GM18526 (cell line): ENCODE measurements around the gene ADSS1.

ENCODE experiments used
- POLR2A ChIP-seq: IDR thresholded peaks from 3 replicates; pipeline ENCODE4 v1.6.1; 2011; ENCODE audit not compliant: insufficient read length; ENCODE audit errors: extremely low read depth

Gene ADSS1

GRCh38 chr14:104789752-104790743 is 66.0 kb downstream of the ADSS1 start:
- no peak for TF ChIP-seq POLR2A

DNA sequence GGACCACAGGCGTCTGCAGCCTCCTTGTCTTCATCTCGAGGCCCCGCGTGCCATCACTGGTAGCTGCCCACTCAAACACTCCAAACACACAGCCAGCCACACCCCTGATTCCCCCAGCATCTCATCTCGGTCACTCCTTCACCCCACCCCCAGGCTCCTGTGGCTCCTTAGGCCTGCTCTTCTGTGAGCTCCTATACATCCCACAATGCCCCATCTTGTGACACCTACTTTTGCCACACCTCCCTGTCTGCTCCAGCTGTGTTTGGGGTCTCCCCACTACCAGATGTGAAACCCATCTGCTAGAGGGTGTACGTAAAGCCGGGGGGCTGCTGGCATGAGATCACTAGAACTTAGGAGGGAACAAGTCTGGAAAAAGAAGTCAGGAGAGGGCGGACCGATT is 67.4 kb downstream of the ADSS1 start:
- TF ChIP-seq POLR2A: no peak

GRCh38 chr14:104792101-104792884 is 68.3 kb downstream of the ADSS1 start:
- no peak for TF ChIP-seq POLR2A

DNA sequence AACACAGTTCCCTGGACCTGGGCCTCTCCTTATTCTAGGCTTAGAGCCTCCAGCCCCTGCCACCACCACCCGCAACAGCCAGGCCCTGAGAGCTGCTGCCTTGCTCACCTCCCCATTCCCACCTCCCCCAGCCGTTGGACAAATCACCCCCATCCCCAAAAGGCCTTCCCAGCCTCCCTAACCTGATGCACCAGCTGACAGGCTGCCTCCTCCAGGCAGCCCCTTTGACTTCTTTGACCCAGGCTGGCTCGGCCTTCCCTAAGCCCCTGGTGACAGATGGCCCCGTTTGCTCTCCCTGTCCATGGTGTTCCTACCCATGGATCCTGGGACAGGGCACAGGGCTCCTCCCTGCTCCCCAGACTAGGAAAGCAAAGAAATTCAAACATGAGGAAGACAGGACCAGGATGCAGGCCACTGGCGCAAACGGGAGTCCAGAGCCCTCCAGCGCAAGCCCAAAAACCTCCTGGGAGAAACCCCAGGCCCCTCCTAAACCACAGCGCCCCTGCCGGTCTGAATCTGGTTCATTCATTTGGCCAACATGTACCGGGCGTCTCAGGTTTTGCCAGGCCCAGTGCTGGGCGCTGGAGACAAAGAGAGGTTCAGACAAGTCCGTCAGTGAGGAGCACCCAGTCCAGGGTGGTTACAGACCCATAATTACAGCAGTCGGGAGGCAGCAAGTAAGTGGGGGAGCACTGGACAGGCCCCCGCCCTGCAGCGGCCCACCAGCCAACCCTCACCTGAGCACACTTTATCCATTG is 69.1 kb downstream of the ADSS1 start:
- TF ChIP-seq POLR2A: no peak

DNA sequence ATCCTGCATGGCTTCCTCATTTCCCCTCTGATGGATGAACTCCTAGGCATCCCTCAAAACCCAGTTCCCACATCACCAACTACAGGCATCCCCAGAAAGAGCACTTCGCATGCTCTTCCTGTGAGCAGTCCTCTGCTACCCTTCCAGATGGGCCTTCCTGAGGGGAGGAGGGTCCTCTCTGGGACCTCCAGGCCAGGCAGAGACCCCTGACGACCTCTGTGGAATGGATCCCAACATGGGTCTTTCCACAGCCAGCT is 69.6 kb downstream of the ADSS1 start:
- no peak for TF ChIP-seq POLR2A

GRCh38 chr14:104794099-104794498 is 70.1 kb downstream of the ADSS1 start:
- no peak for TF ChIP-seq POLR2A

GRCh38 chr14:104794631-104794992 is 70.6 kb downstream of the ADSS1 start:
- no peak for TF ChIP-seq POLR2A

GRCh38 chr14:104794993-104795780 is 71.2 kb downstream of the ADSS1 start, which contains the start of gene AKT1:
Gene AKT1, minus strand, starts transcription at chr14:104795748. Its CDS starts 3,105 bp downstream, at chr14:104792643.
- TF ChIP-seq POLR2A: no peak

GRCh38 chr14:104795781-104796686 is 72.0 kb downstream of the ADSS1 start:
- peak; percentile 72 for TF ChIP-seq POLR2A

- no peak for TF ChIP-seq POLR2A
Observed at GRCh38 chr14:104796687-104797081, 72.7 kb downstream of the ADSS1 start.
